Mucosa of descending colon (tissue), 3 donors: ENCODE data around the gene SP7. TPM values are rescaled to one million over a fixed set of nuclear protein-coding genes. Genes with fewer than 3 reads are reported as not detected.

Experiments used
- ATAC-seq: fragments of 200-7000 bp; cut with Tn5 transposase; one replicate; pipeline ENCODE4 v1.9.1; 2020; ENCODE audit warnings: mild to moderate bottlenecking, moderate library complexity
- DNase-seq, 3 donors: peaks; one replicate each; pipeline ENCODE4 v3.0.0-alpha.2; 2020
- H3K36me3 ChIP-seq: fragments of 200-600 bp; one replicate; pipeline ENCODE4 v1.8.0; 2021; ENCODE audit warnings: low read depth, mild to moderate bottlenecking
- H3K4me1 ChIP-seq: fragments of 200-600 bp; one replicate; pipeline ENCODE4 v1.8.0; 2021; ENCODE audit warnings: low read depth, mild to moderate bottlenecking
- H3K4me3 ChIP-seq: fragments of 200-600 bp; one replicate; pipeline ENCODE4 v1.8.0; 2021; ENCODE audit warnings: mild to moderate bottlenecking
- H3K9me3 ChIP-seq: fragments of 200-600 bp; one replicate; pipeline ENCODE4 v1.8.0; 2021; ENCODE audit warnings: mild to moderate bottlenecking
- CTCF ChIP-seq: fragments of 200-600 bp; IDR thresholded peaks from one replicate; pipeline ENCODE4 v1.8.0; 2022; ENCODE audit warnings: antibody characterized with exemption, mild to moderate bottlenecking
- intact Hi-C, 2 donors: fragments of 100-400 bp; cut with DNase I in 1 of 2; cut with micrococcal nuclease in 1 of 2; formaldehyde crosslinking; loops; one replicate each; pipeline versions ENCODE4 v1.11.0 to v1.11.1; 2022; cut with DNase I, micrococcal nuclease
- total RNA-seq, 3 donors: library from RNA; stranded (reverse); fragmentation: NEBNext Ultra II Directional in 2 of 3; extraction: Animal tissue kit (Norgen Biotek cat#: 25700) in 2 of 3; gene quantifications; one replicate each; pipeline versions ENCODE4 v1.2.1 to v1.2.4, GENCODE V29; 2021 to 2023
- donor health status: DM: no; HTN: no; CAD: no; lungs with moderate emphysema.
- donor health status: DM: no; HTN: no; CAD: no.
- donor health status: DM: no; HTN: yes; CAD: no.

Gene SP7
- total RNA-seq, 3 donors from 2014 or later, result not detected

- Histone ChIP-seq H3K4me1 (peaks cover 21% of the 10 kb centered on the region), H3K4me3 (peak overlapping the region; percentile 18), H3K36me3 (no peaks in the 10 kb centered on the region), H3K9me3 (no peaks in the 10 kb centered on the region)
- peak; percentile 73 for TF ChIP-seq CTCF
- DNase-seq, result peak; percentile 92 to 95 (median 92)
- ATAC-seq, result peak; percentile 81
- intact Hi-C loops, result no loop called here
These were observed 11.2 kb downstream of the SP7 start for GRCh38 chr12:53324779-53325510.

- TF ChIP-seq CTCF, result no peak
- Histone ChIP-seq H3K4me1 (peaks cover 21% of the 10 kb centered on the region), H3K9me3 (no peaks in the 10 kb centered on the region), H3K36me3 (no peaks in the 10 kb centered on the region), H3K4me3 (no peak overlapping the region)
- ATAC-seq (peak; percentile 17), DNase-seq (peak in 2 of 3 donors; percentile 44 to 52)
- intact Hi-C loops, result no loop called here
These were observed 11.9 kb downstream of the SP7 start for GRCh38 chr12:53324113-53324778.

GRCh38 chr12:53320352-53321195 is 15.6 kb downstream of the SP7 start:
- no peak for DNase-seq
- intact Hi-C loops, result no loop called here
- Histone ChIP-seq H3K36me3 (no peaks in the 10 kb centered on the region), H3K4me3 (peak overlapping the region; percentile 33), H3K4me1 (peaks cover 17% of the 10 kb centered on the region), H3K9me3 (no peaks in the 10 kb centered on the region)
- no peak for ATAC-seq
- TF ChIP-seq CTCF, result no peak

- no peak overlapping the region for H3K4me3 ChIP-seq
- DNase-seq, result no peak
- intact Hi-C loops, result no loop called here
- no peaks in the 10 kb centered on the region for H3K9me3 ChIP-seq
- no peak for ATAC-seq
- no peak for TF ChIP-seq CTCF
- H3K4me1 ChIP-seq, result no peaks in the 10 kb centered on the region
- no peaks in the 10 kb centered on the region for H3K36me3 ChIP-seq
These were observed 22.2 kb downstream of the SP7 start for GRCh38 chr12:53313996-53314395.

- Histone ChIP-seq H3K36me3 (peaks cover 8% of the 10 kb centered on the region), H3K4me3 (no peak overlapping the region), H3K9me3 (no peaks in the 10 kb centered on the region), H3K4me1 (no peaks in the 10 kb centered on the region)
- no peak for TF ChIP-seq CTCF
- DNase-seq, result no peak
- no peak for ATAC-seq
- intact Hi-C loops, result no loop called here
These were observed 27.9 kb downstream of the SP7 start for GRCh38 chr12:53308276-53308675.
